Astrocyte (in vitro differentiated cells and primary cell): ENCODE data around the gene SOX18. TPM values are rescaled to one million over a fixed set of nuclear protein-coding genes. Genes with fewer than 3 reads are reported as not detected.
A peak's percentile ranks its signal among the peaks of the same experiment; 100 is the strongest.

Experiments
- DNase-seq: peaks from one replicate; pipeline ENCODE4 v3.0.0-alpha.2; 2010; ENCODE audit warnings: low read depth
- FAIRE-seq: peaks from 2 replicates; lab custom pipeline; 2011; peaks lifted over from hg19 to GRCh38; lab: Jason Lieb, UNC
- H2AFZ ChIP-seq: 2 replicates; pipeline ENCODE4 v1.6.0; 2012; ENCODE audit warnings: low read depth, low read length, inconsistent platforms
- H3K27ac ChIP-seq: 2 replicates; pipeline ENCODE4 v1.5.1; 2011; ENCODE audit warnings: low read depth, low read length, inconsistent platforms
- H3K27me3 ChIP-seq: 2 replicates; pipeline ENCODE4 v1.6.0; 2011; ENCODE audit warnings: low read length, inconsistent platforms; ENCODE audit not compliant: insufficient read depth
- H3K36me3 ChIP-seq: 2 replicates; pipeline ENCODE4 v1.5.1; 2011; ENCODE audit warnings: low read length, inconsistent platforms; ENCODE audit not compliant: insufficient read depth
- H3K4me1 ChIP-seq: 2 replicates; pipeline ENCODE4 v1.5.1; 2011; ENCODE audit warnings: low read length, inconsistent platforms; ENCODE audit not compliant: insufficient read depth
- H3K4me2 ChIP-seq: 2 replicates; pipeline ENCODE4 v1.6.0; 2012; ENCODE audit warnings: low read length, inconsistent platforms
- H3K4me3 ChIP-seq: 2 replicates; pipeline ENCODE4 v1.5.1; 2011; ENCODE audit warnings: low read depth, mild to moderate bottlenecking, low read length, inconsistent platforms; ENCODE audit not compliant: insufficient read depth
- H3K79me2 ChIP-seq: 2 replicates; pipeline ENCODE4 v1.6.0; 2012; ENCODE audit warnings: mild to moderate bottlenecking, low read length, inconsistent platforms; ENCODE audit not compliant: insufficient read depth
- H3K9ac ChIP-seq: 2 replicates; pipeline ENCODE4 v1.6.0; 2012; ENCODE audit warnings: mild to moderate bottlenecking, low read length, inconsistent platforms
- H3K9me3 ChIP-seq: 2 replicates; pipeline ENCODE4 v1.5.1; 2012; ENCODE audit warnings: low read depth, mild to moderate bottlenecking, low read length, inconsistent platforms; ENCODE audit not compliant: insufficient read depth
- H4K20me1 ChIP-seq: 2 replicates; pipeline ENCODE4 v1.6.0; 2012; ENCODE audit warnings: low read length, inconsistent platforms; ENCODE audit not compliant: insufficient read depth
- H3K27ac Mint-ChIP-seq: one replicate; pipeline ENCODE4 v1.8.0; 2021; ENCODE audit warnings: mild to moderate bottlenecking, mixed read lengths; ENCODE audit not compliant: unreplicated experiment
- H3K27me3 Mint-ChIP-seq: one replicate; pipeline ENCODE4 v1.8.0; 2021; ENCODE audit warnings: low read depth, mixed read lengths; ENCODE audit not compliant: unreplicated experiment
- H3K36me3 Mint-ChIP-seq: one replicate; pipeline ENCODE4 v1.8.0; 2021; ENCODE audit warnings: low read depth, mixed read lengths; ENCODE audit not compliant: unreplicated experiment
- H3K4me1 Mint-ChIP-seq: one replicate; pipeline ENCODE4 v1.8.0; 2021; ENCODE audit warnings: low read depth, mixed read lengths; ENCODE audit not compliant: unreplicated experiment
- H3K4me3 Mint-ChIP-seq: one replicate; pipeline ENCODE4 v1.8.0; 2021; ENCODE audit warnings: mild to moderate bottlenecking, moderate library complexity, mixed read lengths; ENCODE audit not compliant: unreplicated experiment
- H3K9me3 Mint-ChIP-seq: one replicate; pipeline ENCODE4 v1.8.0; 2021; ENCODE audit warnings: mild to moderate bottlenecking, mixed read lengths; ENCODE audit not compliant: unreplicated experiment
- CTCF ChIP-seq: IDR thresholded peaks from 2 replicates; pipeline ENCODE4 v1.5.1; 2011; ENCODE audit warnings: low read depth, mild to moderate bottlenecking, inconsistent platforms, low read length, moderate library complexity; ENCODE audit not compliant: insufficient read depth
- EZH2 ChIP-seq: IDR thresholded peaks from 2 replicates; pipeline ENCODE4 v1.6.1; 2012; ENCODE audit warnings: mild to moderate bottlenecking, low read length, inconsistent platforms; ENCODE audit not compliant: insufficient read depth
- total RNA-seq: library from RNA; stranded (reverse); gene quantifications from 2 replicates; pipeline ENCODE4 v1.2.1, GENCODE V29; 2021

SOX18 gene
- total RNA-seq, 1 donor from 2014 or later = 0.52 TPM

DNA sequence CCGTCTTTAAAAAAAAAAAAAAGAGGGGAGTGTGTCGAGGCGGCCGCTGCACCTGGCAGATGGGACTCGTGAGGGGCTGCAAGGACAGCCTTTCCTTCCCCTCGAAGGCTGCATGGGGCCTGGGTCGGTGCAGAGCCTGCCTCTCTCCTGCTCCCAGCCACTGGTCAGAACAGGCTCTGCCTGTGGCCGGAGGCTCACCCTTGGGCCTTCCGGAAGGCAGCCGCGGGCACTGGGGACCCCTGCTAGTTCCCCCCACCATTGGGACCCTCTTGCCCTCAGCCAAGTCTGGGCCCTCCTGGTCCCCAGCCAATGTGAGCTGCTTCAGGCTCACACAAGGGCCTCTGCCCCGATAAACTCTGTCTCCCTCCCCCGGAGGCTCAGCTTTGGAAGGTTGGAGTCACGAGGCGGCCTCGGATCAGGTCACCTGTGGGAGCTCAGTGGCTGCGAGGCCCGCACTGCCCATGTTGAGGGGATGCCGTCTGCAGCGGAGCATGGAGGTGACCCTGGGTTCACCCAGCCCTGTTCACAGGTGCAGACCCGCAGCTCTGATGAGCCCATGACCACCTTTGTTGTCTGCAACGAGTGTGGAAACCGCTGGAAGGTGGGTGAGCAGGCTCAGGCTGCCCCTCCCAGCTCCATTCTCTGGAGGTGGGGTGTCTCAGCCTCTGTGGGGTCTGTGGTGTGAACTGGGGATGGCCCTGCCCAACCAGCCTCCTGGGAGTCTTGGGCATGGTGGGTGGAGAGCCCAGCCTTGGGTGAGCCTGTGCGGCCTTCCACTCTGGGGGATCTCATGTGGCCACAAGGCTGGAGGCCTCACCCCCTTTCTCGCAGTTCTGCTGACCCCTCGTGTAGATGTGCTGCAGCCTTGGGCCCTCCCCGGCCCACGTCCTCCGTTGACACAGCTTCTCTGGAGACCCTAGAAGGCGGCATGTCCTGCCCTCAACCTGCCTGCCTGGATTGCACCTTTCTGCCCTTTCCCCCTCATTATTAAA lies 22.2 kb upstream of the SOX18 start:
- H3K27me3 Mint-ChIP-seq = no peaks in the 10 kb centered on the region
- no peak overlapping the region for H2AFZ ChIP-seq

GRCh38 chr20:64070244-64070993 lies 21.0 kb upstream of the SOX18 start:
- H3K9me3 Mint-ChIP-seq = no peaks in the 10 kb centered on the region
- no peaks in the 10 kb centered on the region for H3K36me3 ChIP-seq
- no peak overlapping the region for H3K4me3 ChIP-seq
- no peaks in the 10 kb centered on the region for H3K79me2 ChIP-seq
- no peak overlapping the region for H3K27ac Mint-ChIP-seq
- peaks cover 11% of the 10 kb centered on the region for H3K4me1 ChIP-seq
- H3K27ac ChIP-seq = no peak overlapping the region
- no peak overlapping the region for H3K9ac ChIP-seq
- no peak overlapping the region for H2AFZ ChIP-seq
- peaks cover 4% of the 10 kb centered on the region for H3K36me3 Mint-ChIP-seq
- DNase-seq (no peak), FAIRE-seq (no peak)
- no peak overlapping the region for H3K4me2 ChIP-seq
- no peak overlapping the region for H3K4me3 Mint-ChIP-seq
- no peaks in the 10 kb centered on the region for H3K27me3 ChIP-seq
- peaks cover 8% of the 10 kb centered on the region for H3K4me1 Mint-ChIP-seq
- peaks cover 17% of the 10 kb centered on the region for H4K20me1 ChIP-seq
- no peak for TF ChIP-seq CTCF
- TF ChIP-seq EZH2 = no peak
- H3K9me3 ChIP-seq = no peaks in the 10 kb centered on the region
- no peaks in the 10 kb centered on the region for H3K27me3 Mint-ChIP-seq

More for the DNA sequence above, 22.2 kb upstream of the SOX18 start:
- H3K36me3 ChIP-seq = no peaks in the 10 kb centered on the region
- peak overlapping the region; percentile 34 for H3K27ac Mint-ChIP-seq
- H3K4me3 ChIP-seq = no peak overlapping the region
- H3K79me2 ChIP-seq = no peaks in the 10 kb centered on the region
- no peaks in the 10 kb centered on the region for H3K9me3 ChIP-seq
- H3K4me1 Mint-ChIP-seq = no peaks in the 10 kb centered on the region
- no peaks in the 10 kb centered on the region for H3K27me3 ChIP-seq
- H3K27ac ChIP-seq = no peak overlapping the region
- DNase-seq (no peak), FAIRE-seq (no peak)
- TF ChIP-seq EZH2 (no peak), CTCF (no peak)
- no peaks in the 10 kb centered on the region for H3K4me1 ChIP-seq
- H4K20me1 ChIP-seq = peaks cover 8% of the 10 kb centered on the region
- no peak overlapping the region for H3K4me2 ChIP-seq
- peaks cover 3% of the 10 kb centered on the region for H3K36me3 Mint-ChIP-seq
- no peak overlapping the region for H3K9ac ChIP-seq
- H3K4me3 Mint-ChIP-seq = no peak overlapping the region
- no peaks in the 10 kb centered on the region for H3K9me3 Mint-ChIP-seq
